GM19397 (cell line): ENCODE results near the gene IQCH.
"Not testable (repeated sequence)": the region's sequence is repeated elsewhere in the genome, so short reads cannot be mapped to it uniquely, and the experiment has no call there.

Experiments
- ATAC-seq: cut with Tn5 transposase; IDR thresholded peaks from one replicate; pipeline ENCODE4 v1.9.1; 2021; ENCODE audit warnings: mild to moderate bottlenecking, moderate library complexity; ENCODE audit not compliant: unreplicated experiment

IQCH gene

GRCh38 chr15:67350042-67350441, 95.5 kb downstream of the IQCH start:
- no peak for ATAC-seq

- no peak for ATAC-seq
Observed at GRCh38 chr15:67358391-67358790, 103.8 kb downstream of the IQCH start.

GRCh38 chr15:67358812-67359211, 104.2 kb downstream of the IQCH start:
- ATAC-seq = no peak

- ATAC-seq = no peak
Observed at GRCh38 chr15:67359431-67360079, 105.0 kb downstream of the IQCH start.

- ATAC-seq = no peak
Observed at GRCh38 chr15:67361100-67361499, 106.5 kb downstream of the IQCH start.

GRCh38 chr15:67363712-67364111, 109.1 kb downstream of the IQCH start:
- ATAC-seq = not testable (repeated sequence)

- no peak for ATAC-seq
Observed at GRCh38 chr15:67365994-67366393, 111.4 kb downstream of the IQCH start.

- no peak for ATAC-seq
Observed at GRCh38 chr15:67366904-67367303, 112.3 kb downstream of the IQCH start.

GRCh38 chr15:67369359-67369998, 114.9 kb downstream of the IQCH start:
- ATAC-seq = no peak

GRCh38 chr15:67370206-67370954, 115.8 kb downstream of the IQCH start:
- no peak for ATAC-seq

GRCh38 chr15:67372543-67372942, 118.0 kb downstream of the IQCH start:
- no peak for ATAC-seq

GRCh38 chr15:67372986-67373675, 118.5 kb downstream of the IQCH start:
- ATAC-seq = no peak

- ATAC-seq = no peak
Observed at GRCh38 chr15:67373971-67374370, 119.4 kb downstream of the IQCH start.

- no peak for ATAC-seq
Observed at GRCh38 chr15:67379530-67379929, 124.9 kb downstream of the IQCH start.

GRCh38 chr15:67380921-67381320, 126.3 kb downstream of the IQCH start:
- ATAC-seq = no peak

GRCh38 chr15:67381416-67382045, 126.9 kb downstream of the IQCH start:
- no peak for ATAC-seq

- no peak for ATAC-seq
Observed at GRCh38 chr15:67382723-67383122, 128.1 kb downstream of the IQCH start.

- ATAC-seq = no peak
Observed at GRCh38 chr15:67383899-67384298, 129.3 kb downstream of the IQCH start.

GRCh38 chr15:67384761-67385160, 130.2 kb downstream of the IQCH start:
- no peak for ATAC-seq

GRCh38 chr15:67385971-67386370, 131.4 kb downstream of the IQCH start:
- no peak for ATAC-seq

GRCh38 chr15:67386947-67387346, 132.4 kb downstream of the IQCH start:
- ATAC-seq = no peak
